ENCODE results near the gene SERP2. TPM values are rescaled to one million over a fixed set of nuclear protein-coding genes. Genes with fewer than 3 reads are reported as not detected.

The SERP2 gene
- total and polyA plus RNA-seq, 2 of the 13 experiments (the other 11 are each of a cell fraction or from before 2014, with no cell fraction given), result not detected

DNA sequence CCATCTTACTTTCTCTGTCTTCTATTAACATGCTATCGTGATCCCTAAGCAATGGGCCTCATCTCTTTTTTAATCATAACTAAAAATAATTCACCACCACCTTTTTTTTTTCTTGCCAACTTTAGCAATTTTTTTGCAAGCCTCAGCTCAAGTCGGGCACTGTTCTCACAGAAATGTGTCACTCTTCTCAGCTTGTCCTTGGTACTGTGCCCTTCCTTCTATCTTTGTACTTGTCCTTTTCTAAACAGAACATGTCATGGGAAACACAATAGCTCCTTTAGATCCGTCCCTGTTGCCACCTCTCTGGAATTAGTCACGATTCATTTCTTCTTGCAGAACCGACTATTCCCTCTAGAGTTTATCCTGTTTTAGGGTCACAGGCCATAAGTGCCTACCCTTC, 10.3 kb downstream of the SERP2 start (continued):
- TF ChIP-seq, protein P1, sequence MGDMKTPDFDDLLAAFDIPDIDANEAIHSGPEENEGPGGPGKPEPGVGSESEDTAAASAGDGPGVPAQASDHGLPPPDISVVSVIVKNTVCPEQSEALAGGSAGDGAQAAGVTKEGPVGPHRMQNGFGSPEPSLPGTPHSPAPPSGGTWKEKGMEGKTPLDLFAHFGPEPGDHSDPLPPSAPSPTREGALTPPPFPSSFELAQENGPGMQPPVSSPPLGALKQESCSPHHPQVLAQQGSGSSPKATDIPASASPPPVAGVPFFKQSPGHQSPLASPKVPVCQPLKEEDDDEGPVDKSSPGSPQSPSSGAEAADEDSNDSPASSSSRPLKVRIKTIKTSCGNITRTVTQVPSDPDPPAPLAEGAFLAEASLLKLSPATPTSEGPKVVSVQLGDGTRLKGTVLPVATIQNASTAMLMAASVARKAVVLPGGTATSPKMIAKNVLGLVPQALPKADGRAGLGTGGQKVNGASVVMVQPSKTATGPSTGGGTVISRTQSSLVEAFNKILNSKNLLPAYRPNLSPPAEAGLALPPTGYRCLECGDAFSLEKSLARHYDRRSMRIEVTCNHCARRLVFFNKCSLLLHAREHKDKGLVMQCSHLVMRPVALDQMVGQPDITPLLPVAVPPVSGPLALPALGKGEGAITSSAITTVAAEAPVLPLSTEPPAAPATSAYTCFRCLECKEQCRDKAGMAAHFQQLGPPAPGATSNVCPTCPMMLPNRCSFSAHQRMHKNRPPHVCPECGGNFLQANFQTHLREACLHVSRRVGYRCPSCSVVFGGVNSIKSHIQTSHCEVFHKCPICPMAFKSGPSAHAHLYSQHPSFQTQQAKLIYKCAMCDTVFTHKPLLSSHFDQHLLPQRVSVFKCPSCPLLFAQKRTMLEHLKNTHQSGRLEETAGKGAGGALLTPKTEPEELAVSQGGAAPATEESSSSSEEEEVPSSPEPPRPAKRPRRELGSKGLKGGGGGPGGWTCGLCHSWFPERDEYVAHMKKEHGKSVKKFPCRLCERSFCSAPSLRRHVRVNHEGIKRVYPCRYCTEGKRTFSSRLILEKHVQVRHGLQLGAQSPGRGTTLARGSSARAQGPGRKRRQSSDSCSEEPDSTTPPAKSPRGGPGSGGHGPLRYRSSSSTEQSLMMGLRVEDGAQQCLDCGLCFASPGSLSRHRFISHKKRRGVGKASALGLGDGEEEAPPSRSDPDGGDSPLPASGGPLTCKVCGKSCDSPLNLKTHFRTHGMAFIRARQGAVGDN (CRISPR knock-in tag; IDR thresholded peaks at IDR 0.05), result no peak
- TF ChIP-seq FOXP1 (IDR thresholded peaks at IDR 0.05), result no peak
- TF ChIP-seq FOXP1 (CRISPR knock-in tag; IDR thresholded peaks at IDR 0.05), result no peak
- TF ChIP-seq U2AF1 (optimal IDR thresholded peaks at IDR 0.05; ENCODE audit: low read depth, low read length), result no peak

- in situ Hi-C loops (cut with HindIII; ENCODE audit: extremely low pct_ligation_motif_present, low pct_unique_long_range_greater_than_20kb) (no loop called here), intact Hi-C loops (cut with micrococcal nuclease; ENCODE audit: unreplicated experiment) (no loop called here)
- Histone ChIP-seq H3K4me3 (replicated peaks in 1 of 3; ENCODE audit: insufficient read depth in 1 of 3, low read depth in 2 of 3, low read length in 3 of 3) (no peak overlapping the region), H3K27ac (ENCODE audit: extremely low read length, insufficient read depth, low read length) (no peak overlapping the region), H4K20me1 (ENCODE audit: insufficient read depth, low read length) (no peaks in the 10 kb centered on the region), H2AFZ (ENCODE audit: low read length) (no peak overlapping the region), H3K27me3 (ENCODE audit: control insufficient read depth in 1 of 2, insufficient read depth in 2 of 2, low read length in 2 of 2) (no peaks in the 10 kb centered on the region), H3K4me2 (ENCODE audit: low read depth, low read length) (no peak overlapping the region), H3K36me3 (replicated peaks in 1 of 2; ENCODE audit: control insufficient read depth in 1 of 2, insufficient read depth in 2 of 2, low read length in 2 of 2) (no peaks in the 10 kb centered on the region), H3K9ac (ENCODE audit: insufficient read depth, low read depth, low read length) (no peak overlapping the region), H3K9me3 (ENCODE audit: low read length) (no peaks in the 10 kb centered on the region), H3K79me2 (ENCODE audit: insufficient read depth, low read length) (no peaks in the 10 kb centered on the region), H3K4me1 (ENCODE audit: insufficient read depth, low read length) (peaks cover 18% of the 10 kb centered on the region)
- no peak for FAIRE-seq
- ATAC-seq, result no peak
- ChIA-PET POLR2A (no interaction called here), CTCF (ENCODE audit: low intra/inter-chr PET ratio, low total read pairs) (no interaction called here)
- BruUV-seq (replicated peaks), result no TSS peak
- 39% methylated on average over 1 of the region's 1 CpG for WGBS (ENCODE audit: low lambda C conversion rate)
- no peak for DNase-seq (ENCODE audit: low spot score)
- TF ChIP-seq EED (CRISPR knock-in tag; IDR thresholded peaks at IDR 0.05) (no peak), NR2C2 (CRISPR knock-in tag; IDR thresholded peaks at IDR 0.05; ENCODE audit: borderline replicate concordance) (no peak), POLR2AphosphoS5 (IDR thresholded peaks at IDR 0.05; ENCODE audit: low read depth, low read length) (no peak), ZNF761 (CRISPR knock-in tag; conservative IDR thresholded peaks at IDR 0.05) (no peak), ZNF260 (CRISPR knock-in tag; IDR thresholded peaks at IDR 0.05; ENCODE audit: borderline replicate concordance, low read depth) (no peak), NFKBIZ (CRISPR knock-in tag; IDR thresholded peaks at IDR 0.05) (no peak), PRDM4 (CRISPR knock-in tag; IDR thresholded peaks at IDR 0.05; ENCODE audit: borderline replicate concordance) (no peak)
- TF ChIP-seq, protein P2, sequence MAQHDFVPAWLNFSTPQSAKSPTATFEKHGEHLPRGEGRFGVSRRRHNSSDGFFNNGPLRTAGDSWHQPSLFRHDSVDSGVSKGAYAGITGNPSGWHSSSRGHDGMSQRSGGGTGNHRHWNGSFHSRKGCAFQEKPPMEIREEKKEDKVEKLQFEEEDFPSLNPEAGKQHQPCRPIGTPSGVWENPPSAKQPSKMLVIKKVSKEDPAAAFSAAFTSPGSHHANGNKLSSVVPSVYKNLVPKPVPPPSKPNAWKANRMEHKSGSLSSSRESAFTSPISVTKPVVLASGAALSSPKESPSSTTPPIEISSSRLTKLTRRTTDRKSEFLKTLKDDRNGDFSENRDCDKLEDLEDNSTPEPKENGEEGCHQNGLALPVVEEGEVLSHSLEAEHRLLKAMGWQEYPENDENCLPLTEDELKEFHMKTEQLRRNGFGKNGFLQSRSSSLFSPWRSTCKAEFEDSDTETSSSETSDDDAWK (CRISPR knock-in tag; IDR thresholded peaks at IDR 0.05), result no peak
- TF ChIP-seq, protein P3, sequence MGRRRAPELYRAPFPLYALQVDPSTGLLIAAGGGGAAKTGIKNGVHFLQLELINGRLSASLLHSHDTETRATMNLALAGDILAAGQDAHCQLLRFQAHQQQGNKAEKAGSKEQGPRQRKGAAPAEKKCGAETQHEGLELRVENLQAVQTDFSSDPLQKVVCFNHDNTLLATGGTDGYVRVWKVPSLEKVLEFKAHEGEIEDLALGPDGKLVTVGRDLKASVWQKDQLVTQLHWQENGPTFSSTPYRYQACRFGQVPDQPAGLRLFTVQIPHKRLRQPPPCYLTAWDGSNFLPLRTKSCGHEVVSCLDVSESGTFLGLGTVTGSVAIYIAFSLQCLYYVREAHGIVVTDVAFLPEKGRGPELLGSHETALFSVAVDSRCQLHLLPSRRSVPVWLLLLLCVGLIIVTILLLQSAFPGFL (CRISPR knock-in tag; IDR thresholded peaks at IDR 0.05), result no peak
- TF ChIP-seq, protein P4, sequence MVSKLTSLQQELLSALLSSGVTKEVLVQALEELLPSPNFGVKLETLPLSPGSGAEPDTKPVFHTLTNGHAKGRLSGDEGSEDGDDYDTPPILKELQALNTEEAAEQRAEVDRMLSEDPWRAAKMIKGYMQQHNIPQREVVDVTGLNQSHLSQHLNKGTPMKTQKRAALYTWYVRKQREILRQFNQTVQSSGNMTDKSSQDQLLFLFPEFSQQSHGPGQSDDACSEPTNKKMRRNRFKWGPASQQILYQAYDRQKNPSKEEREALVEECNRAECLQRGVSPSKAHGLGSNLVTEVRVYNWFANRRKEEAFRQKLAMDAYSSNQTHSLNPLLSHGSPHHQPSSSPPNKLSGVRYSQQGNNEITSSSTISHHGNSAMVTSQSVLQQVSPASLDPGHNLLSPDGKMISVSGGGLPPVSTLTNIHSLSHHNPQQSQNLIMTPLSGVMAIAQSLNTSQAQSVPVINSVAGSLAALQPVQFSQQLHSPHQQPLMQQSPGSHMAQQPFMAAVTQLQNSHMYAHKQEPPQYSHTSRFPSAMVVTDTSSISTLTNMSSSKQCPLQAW (CRISPR knock-in tag; IDR thresholded peaks at IDR 0.05), result no peak
Observed at GRCh38 chr13:44384778-44385177, 11.2 kb downstream of the SERP2 start.

All from HepG2 (cell line).